AG04449 (cell line): Measurements from ENCODE around the gene NELL1.

ENCODE experiments used
- CTCF ChIA-PET: fragments of 350-600 bp; formaldehyde crosslinking; extraction: SDS; loops from one replicate; lab custom pipeline; 2021; ENCODE audit warnings: antibody characterized with exemption; lab: Yijun Ruan, JAX
- POLR2A ChIA-PET: fragments of 400-600, 350-600 bp; formaldehyde crosslinking; extraction: SDS; loops from one replicate; lab custom pipeline; 2020; ENCODE audit warnings: antibody characterized with exemption, inconsistent platforms; lab: Yijun Ruan, JAX
- DNase-seq: peaks from one replicate; pipeline ENCODE4 v3.0.0-alpha.2; 2010; ENCODE audit warnings: low read depth, low spot score
- H3K4me3 ChIP-seq: 2 replicates; pipeline ENCODE4 v1.5.1; 2011; ENCODE audit warnings: low read depth, mild to moderate bottlenecking, control low read depth, low read length
- CTCF ChIP-seq: IDR thresholded peaks from one replicate; pipeline ENCODE4 v1.5.1; 2011; ENCODE audit warnings: mild to moderate bottlenecking, moderate library complexity, low read length, control low read depth, inconsistent platforms; ENCODE audit not compliant: insufficient read depth; ENCODE audit errors: missing control alignments

NELL1 gene

GRCh38 chr11:21403069-21403468, 733.7 kb downstream of the NELL1 start:
- no peak for DNase-seq
- ChIA-PET CTCF (no interaction called here), POLR2A (no interaction called here)
- no peak overlapping the region for H3K4me3 ChIP-seq
- TF ChIP-seq CTCF = no peak

GRCh38 chr11:21405422-21405821, 736.0 kb downstream of the NELL1 start:
- ChIA-PET CTCF (no interaction called here), POLR2A (no interaction called here)
- TF ChIP-seq CTCF = no peak
- no peak for DNase-seq
- H3K4me3 ChIP-seq = no peak overlapping the region

- no peak for TF ChIP-seq CTCF
- no peak for DNase-seq
- H3K4me3 ChIP-seq = no peak overlapping the region
- ChIA-PET POLR2A (no interaction called here), CTCF (no interaction called here)
Observed at GRCh38 chr11:21410513-21410912, 741.1 kb downstream of the NELL1 start.

GRCh38 chr11:21411104-21411503, 741.7 kb downstream of the NELL1 start:
- no peak for TF ChIP-seq CTCF
- H3K4me3 ChIP-seq = no peak overlapping the region
- ChIA-PET CTCF (no interaction called here), POLR2A (no interaction called here)
- DNase-seq = no peak

- TF ChIP-seq CTCF = no peak
- H3K4me3 ChIP-seq = no peak overlapping the region
- DNase-seq = no peak
- ChIA-PET POLR2A (no interaction called here), CTCF (no interaction called here)
Observed at GRCh38 chr11:21411597-21411996, 742.2 kb downstream of the NELL1 start.

- CTCF ChIA-PET = no interaction called here
- H3K4me3 ChIP-seq = no peak overlapping the region
- TF ChIP-seq CTCF = no peak
Observed at GRCh38 chr11:21412652-21413383, 743.4 kb downstream of the NELL1 start.

More at GRCh38 chr11:21412652-21413383, 743.4 kb downstream of the NELL1 start:
- no peak for DNase-seq
- POLR2A ChIA-PET = no interaction called here
